GM19099 (cell line): ENCODE measurements around the gene NPS.

Source experiments
- POLR2A ChIP-seq: IDR thresholded peaks from 3 replicates; pipeline ENCODE4 v1.6.1; 2011; ENCODE audit warnings: low read depth; ENCODE audit not compliant: insufficient read length; ENCODE audit errors: extremely low read depth

NPS gene, protein sequence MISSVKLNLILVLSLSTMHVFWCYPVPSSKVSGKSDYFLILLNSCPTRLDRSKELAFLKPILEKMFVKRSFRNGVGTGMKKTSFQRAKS

DNA sequence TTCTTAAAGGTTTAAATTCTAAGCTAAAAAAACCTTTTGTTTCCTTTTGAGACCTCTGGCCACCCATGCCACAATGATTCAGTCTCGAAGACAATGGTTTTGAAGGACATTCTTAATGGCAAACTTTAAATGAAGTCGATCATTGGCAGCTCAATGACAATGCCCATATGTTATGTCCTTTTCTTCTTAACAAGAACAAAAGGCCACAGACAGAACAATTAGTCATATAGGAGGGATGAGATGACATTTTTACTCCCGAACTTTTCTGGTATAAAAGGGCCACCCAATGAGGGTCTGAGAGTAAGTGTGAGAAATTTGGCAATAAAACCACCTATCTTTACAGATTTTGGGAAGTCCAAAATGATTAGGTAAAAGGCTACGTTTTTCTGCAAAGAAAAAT lies at the start of gene NPS:
NPS (plus strand) TSS at position 301 of the 400 bp plus-strand sequence; CDS start at position 361, 60 bp downstream.
- TF ChIP-seq POLR2A: no peak

DNA sequence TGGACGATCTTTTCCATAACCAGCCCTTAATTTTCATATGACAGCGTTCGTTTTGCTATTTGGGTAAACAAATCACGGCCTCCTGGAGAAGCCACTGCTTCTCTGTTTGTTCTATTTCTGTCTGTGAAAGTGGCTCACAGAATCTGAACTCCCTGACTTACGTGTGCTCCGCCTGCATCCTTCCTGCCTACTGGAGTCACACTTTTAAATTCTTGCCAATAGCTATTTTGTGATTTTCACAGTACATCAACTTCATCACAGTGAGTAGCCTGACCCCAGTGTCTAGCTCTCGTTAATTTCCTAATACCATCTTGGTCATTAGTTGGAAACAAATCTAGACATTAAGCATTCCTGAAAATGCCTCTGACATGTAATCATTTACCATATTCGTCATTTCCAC lies 49.0 kb upstream of the NPS start:
- no peak for TF ChIP-seq POLR2A

DNA sequence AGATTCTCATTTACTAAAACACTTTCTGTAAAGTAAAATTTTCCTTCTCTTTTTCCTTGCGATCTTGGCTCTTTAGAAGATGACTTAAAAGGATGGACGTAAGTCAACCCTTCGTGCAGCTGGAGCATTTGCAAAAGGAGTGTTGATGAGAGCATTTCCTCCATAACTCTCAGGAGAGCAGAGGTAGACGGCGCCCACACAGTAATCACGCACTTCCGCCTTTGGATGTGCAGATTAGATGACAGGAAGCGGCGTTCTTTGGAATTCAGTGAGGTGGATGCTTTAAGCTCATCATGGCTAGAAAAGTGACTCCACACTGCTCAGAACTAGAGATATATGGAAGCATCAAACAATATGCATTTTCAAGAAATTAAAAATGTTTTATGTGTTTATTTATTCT lies 43.0 kb upstream of the NPS start:
- no peak for TF ChIP-seq POLR2A

DNA sequence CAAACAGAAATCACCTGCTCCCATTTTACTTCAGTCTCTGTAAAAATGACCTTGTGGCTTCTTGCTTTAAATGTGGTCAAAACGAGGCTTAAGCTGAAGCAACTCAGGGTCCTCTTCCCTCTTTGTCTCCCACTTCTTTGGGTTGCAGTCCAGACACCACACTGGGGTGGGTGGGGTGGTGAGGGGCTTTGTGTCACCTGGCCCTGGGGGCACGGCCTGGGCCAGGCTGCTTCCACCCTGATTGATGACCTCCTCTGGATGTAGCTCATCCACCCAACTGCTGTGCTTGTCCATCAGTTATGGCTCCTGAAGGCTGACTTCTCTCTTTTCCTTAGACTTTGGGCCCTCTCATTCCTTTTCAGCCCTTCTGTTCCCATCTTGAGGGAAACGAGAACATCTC lies 26.8 kb upstream of the NPS start:
- no peak for TF ChIP-seq POLR2A

DNA sequence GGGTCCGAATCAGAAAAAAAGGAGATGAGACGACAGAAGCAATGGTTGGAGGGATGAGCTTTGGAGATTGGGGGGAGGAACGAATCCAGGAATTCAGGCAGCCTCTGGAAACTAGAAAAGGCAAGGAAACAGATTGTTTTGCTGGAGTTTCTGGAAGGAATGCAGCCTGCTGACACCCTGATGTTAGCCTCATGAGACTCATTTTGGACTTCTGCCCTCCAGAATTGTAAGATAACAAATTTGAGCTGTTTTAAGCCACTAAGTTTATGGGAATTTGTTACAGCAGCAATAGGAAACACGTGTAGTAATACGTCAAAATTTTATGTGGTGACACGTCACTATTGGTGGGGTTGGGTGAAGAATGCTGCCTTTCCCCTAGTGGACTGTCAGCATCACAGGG lies 25.6 kb upstream of the NPS start:
- TF ChIP-seq POLR2A: no peak

DNA sequence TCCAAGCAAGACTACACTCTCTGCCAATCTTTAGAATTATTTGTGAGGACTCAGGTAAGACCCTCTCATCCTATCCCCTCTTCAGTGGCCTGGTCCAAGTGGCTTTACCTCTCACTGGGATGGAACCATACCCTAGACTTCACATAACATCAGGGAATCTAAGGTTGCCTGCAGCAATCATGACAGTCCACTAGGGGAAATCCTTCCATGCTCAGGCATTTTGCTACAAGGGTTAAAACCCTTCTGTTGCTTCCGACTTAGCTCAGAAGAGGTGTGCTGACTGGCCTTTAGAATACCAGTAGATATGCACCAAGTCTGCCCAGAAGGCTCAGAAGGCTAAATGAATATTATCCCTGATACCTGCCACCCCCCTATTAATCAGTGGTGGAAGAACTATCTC lies 24.9 kb upstream of the NPS start:
- TF ChIP-seq POLR2A: no peak

DNA sequence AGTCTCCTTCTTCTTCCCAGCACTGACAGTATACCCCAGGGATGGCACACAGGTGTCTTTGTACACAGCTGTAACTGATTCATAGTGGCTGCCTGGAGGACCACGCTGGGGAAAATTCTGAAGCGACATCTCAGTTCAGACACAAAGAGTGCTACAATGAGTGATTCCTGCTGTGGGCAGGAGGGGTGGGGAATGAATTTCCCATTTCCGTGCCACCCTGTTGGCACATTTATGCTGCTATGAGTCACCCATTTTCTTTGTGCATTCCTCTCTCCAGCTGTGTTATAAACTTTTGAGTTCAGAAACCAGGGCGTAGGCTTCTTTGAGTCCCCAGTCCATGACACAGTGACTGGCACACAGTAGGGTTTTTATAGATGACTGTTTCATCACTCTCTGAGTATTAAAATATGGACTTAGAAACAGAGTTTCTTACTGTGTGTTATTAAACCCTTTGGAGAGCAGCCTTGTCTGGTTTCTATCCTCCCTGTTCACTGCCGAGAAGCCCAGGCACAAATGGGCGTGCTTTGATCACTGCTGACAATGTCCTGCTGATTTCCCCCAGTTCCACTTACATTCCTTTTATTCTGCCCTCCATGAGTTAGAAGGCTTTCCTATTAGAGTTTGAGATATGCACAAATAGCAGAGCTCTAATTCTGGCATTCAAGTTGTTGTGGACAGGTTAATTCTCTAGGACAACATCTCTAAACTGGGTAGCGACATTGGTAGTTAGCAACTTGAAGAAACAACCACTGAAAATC lies 24.0 kb upstream of the NPS start:
- TF ChIP-seq POLR2A: no peak

DNA sequence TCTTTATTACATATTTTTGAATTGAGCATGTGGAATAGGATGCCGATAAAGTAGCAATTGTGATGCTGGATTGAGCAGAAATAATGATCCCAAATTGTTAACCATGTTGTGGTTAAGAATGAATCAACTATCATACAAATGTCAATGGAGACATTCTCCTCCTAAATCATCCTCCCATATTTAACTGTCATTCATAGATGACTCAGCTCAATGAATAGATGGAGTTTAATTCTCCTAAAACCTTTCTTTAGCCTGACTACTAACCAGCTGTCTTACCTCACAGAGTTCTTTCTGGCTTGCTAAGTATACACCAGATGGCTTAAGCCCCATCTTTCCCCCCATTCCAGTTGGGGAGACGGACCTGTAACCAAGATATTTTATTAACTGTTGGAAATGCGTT lies 23.4 kb upstream of the NPS start:
- no peak for TF ChIP-seq POLR2A

DNA sequence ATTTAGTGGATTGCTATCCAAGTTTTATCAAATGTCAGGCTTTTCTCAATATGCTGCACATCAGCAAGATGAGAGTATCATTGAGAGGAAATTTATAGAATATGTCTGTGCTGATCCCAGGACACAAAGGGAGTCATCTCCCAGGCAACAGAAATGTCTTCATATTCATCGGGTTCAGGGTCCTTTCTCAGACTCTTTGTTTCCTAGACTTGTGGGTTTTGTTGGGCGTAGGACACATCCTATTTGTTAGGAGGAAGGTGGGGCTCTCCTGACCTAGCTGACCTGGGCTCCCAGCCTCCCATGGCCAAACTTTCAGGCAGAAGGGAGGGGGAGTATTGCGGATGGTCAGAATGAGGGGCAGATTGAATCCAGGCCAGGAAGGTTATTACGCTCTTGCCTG lies 22.9 kb upstream of the NPS start:
- TF ChIP-seq POLR2A: no peak

DNA sequence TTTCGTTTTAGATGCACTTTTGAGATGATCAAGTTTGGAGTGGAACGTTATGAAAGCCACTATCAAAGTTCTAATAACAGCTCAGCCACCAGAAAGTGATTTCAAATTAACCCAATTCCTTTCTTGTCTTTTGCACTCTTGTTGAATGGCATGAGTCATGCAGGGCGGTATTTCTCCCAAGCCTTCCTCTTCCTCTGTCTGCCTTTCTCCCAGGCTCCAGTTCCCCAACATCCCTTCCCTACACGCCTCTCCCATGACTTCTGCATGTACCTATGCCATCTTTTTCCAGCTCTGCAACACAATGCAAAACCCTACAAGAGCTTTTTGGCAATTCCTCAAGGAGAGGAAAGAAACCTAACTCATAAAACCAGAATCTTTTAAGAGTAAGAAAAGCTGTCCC lies 21.8 kb upstream of the NPS start:
- TF ChIP-seq POLR2A: no peak

DNA sequence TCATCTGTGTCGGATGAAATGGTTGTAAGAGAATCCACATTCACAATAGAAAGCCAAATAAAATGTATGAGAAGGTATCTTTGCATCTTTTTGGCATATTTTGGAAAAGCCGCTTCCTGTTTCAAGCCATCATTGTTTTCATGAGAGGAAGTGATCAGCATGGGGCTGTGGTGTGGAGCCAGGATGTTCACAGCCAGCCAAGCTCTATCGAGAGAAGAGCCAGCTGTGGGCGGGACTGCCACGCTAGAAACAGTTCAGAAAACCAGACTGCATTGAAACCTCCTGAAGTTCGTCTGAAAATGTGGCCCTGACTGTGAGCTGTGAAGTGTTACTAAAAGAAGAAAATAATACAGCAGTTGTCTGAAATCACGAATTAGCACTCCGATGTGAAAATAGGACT lies 21.2 kb upstream of the NPS start:
- TF ChIP-seq POLR2A: no peak

DNA sequence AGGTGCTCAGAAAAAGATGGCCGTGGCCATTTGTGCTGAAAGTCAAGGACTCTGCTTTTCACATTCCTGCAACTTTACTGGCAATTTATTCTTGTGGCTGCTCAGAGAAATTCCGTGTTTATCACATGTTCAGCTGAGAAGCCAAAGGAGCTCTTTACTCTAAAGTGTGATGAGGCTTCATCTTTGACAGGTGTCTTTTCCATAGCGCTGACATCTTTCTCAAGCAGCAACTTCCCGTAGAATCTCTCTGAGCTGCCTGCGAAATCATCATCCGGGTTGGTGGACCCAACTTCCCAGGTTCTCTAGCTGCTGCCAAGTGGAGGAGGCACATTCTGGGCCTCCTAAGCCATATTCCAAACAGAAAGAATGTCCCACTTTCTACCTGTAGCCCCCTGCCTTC lies 16.9 kb upstream of the NPS start:
- TF ChIP-seq POLR2A: no peak

DNA sequence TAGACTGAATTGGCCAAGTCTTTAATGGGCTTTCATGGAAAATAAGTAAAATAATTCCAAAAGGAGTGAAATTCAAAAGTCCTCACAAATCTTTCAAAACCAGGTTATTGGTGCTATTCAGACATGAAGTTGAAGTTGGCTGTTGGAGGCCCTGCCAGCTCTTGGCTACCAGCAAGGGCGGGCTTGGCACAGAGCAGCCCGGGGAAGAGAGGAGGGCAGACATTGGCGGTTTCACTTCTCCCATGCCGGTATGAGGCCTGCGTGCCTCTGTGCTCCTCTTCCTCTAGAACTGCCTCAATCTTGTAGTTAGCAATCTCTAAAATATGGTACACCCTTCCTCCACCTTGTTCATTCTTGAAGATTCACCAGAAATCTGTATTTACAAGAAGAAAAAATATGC lies 16.4 kb upstream of the NPS start:
- TF ChIP-seq POLR2A: no peak

DNA sequence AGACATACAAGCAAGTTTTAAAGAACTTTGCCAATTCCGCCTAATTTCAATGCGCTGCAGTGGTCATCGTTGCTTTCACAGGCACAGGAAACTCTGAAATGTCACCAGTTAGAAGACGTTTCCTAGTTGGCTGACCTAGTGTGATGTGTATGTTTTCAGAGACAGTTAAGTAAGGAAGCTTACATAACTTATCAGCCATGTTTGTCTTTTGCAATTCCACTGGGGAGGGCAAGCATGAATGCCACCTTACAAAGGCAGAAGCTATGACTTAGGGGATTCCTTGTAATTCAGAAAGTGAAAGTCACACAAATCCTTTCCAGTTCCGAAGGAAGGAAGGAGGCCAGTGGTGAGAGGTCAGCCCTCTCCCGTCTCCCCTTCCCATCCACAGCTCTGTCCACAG lies 15.0 kb upstream of the NPS start:
- no peak for TF ChIP-seq POLR2A

DNA sequence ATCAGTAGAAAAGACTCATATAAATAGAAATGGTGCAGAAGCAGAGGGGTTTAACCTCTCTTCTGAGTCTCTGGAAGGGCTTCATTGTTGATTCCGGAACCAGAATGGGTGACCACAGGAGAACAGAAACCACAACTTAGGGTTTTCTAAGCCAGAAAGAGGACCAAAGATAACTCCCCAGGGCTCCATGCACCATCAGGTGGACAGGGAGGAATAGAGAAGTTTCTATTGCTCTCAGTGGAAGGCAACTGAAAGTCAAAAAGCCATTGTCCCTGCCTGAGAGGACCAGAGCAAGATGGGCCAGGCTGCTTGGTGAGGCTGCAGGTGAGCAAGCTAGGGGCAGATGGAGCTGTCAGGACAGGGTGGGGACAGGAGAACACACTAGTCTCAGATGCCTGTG lies 14.6 kb upstream of the NPS start:
- no peak for TF ChIP-seq POLR2A

DNA sequence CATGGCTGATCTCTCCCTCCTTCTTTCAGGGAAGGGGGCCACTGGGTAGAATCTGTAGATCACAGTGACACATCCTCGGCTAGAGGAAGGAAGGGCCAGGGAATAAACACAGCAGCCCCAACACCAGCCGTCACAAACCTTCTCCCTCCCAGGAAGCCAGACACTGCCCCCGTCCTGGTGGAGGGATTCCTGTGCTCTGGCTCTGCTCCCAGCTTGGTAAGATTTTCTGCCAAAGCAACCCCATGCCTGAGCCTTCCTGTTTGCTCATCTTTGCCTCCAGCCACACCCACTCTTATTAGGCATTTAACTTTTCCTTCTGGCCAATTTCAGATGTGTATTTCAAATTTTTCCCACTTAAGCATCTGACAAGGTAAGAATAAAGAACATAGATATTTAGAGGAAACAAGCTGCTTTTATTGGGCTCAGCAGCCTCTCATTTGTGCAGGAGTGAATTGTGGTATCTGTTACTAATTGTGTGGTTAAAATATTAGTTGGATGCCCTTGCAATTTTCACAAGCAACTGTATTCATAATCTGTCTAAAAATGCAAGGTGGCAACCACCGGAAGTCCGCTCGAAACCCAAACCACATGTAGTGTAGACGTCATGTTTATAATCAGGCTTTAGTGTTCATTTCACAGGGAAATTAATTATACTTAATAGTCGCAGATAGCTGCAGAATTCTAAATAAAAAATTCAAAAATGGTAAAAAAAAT lies 13.2 kb upstream of the NPS start:
- no peak for TF ChIP-seq POLR2A

DNA sequence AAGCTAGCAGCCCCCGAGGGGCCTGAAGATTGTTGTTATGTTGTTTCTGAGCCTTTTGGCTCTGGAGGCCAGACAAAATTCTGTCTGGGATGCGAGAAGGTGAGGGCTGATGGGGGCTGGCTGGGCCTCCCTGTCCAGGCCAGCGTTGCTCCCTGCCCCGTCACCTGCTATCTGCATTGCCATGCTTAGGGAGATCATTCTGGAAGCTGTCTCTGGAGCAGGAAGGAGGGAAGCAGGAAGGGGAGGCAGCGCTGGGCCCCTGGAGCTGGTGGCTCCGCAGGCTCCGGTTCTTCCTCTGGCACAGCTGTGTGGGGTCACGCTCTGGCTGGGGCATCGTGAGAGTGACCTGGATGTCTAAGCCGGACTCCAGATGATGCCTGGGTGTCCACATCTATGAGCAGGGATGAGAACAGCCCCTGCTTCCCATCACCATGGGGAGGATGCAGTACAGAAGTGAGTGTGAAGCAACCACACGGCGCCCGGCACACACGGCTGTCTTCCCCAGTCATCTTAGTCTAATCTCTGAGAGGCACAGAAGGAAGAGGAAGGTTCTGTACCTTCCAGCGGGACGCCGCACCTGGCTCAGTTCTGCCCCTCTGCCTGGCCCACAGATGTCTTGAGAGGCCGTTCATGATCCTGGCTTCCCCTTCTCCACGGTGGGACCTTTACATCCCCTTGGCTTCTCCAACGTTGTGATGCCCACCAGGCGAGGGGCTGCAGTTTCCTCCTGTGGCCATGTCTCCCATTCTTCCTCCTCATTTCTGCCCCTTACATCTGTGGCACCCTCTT lies 11.9 kb upstream of the NPS start:
- TF ChIP-seq POLR2A: no peak

DNA sequence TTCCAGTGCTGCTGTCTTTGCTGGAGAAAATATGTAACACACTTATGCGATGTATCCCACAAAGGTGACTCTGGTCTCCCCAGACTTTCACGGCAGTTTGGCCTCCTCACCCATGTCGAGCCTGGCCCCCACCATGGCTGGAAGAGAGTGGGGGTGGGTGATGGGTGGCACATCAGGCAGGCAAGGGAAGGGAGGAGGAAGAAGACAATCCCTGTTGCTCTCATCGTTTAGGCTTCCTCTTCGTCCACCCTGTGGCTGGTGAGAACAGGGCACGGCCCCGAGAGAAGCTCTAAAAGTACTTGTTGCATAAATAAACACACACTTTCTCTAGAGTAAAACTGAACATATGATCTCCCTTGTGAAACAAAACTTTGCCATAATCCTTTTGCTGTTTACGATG lies 11.2 kb upstream of the NPS start:
- no peak for TF ChIP-seq POLR2A
